ENCODE measurements around the gene C16orf92.

C16orf92 gene, protein sequence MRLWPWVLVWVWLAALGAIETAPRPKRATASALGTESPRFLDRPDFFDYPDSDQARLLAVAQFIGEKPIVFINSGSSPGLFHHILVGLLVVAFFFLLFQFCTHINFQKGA

GRCh38 chr16:30022887-30023286 is at the start of gene C16orf92:
Gene C16orf92 (plus strand): TSS chr16:30023198. CDS start chr16:30023341, 143 bp downstream.
- FAIRE-seq = no peak

GRCh38 chr16:29973384-29974246 is 49.4 kb upstream of the C16orf92 start, which contains the start of gene TAOK2:
Gene TAOK2 (plus strand): TSS chr16:29973868. CDS start chr16:29977773, 3,905 bp downstream.
- no peak for FAIRE-seq

- FAIRE-seq = no peak
Measured at GRCh38 chr16:29974291-29975133, 48.5 kb upstream of the C16orf92 start.

GRCh38 chr16:29975134-29975538 is 47.9 kb upstream of the C16orf92 start:
- FAIRE-seq = no peak

DNA sequence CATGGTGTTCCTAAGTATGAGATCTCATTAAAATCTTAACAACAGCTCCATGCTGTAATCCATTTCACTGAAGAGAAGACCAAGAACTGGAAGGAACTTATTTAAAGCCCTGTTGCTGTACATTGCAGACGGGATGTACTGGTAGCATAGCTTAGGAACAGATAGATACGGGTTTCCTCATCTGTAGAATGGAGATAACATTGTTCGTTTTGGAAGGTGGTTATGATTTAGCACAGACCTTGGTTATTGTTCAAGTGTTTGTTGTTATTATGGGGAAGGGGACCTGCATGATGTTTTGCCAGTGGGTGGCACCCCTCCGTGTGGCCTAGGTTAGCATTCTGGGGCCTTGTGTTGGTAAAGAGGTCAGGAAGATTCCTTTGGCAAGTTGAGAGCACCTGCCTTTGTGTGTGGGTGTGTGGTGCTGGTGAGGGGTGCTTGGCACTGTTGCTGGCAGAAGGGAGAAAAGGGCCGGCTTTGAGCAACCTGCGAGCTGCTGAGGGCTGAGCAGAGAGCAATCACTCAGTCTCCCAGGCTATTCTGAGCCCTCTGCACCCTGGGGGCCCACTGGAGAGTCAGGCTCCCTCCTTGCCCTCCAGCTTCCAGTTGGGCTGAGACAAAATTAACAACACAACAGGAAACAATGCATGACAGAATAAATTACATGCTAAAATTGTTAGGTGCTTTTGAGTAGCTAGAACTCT is 47.0 kb upstream of the C16orf92 start:
- FAIRE-seq = no peak

DNA sequence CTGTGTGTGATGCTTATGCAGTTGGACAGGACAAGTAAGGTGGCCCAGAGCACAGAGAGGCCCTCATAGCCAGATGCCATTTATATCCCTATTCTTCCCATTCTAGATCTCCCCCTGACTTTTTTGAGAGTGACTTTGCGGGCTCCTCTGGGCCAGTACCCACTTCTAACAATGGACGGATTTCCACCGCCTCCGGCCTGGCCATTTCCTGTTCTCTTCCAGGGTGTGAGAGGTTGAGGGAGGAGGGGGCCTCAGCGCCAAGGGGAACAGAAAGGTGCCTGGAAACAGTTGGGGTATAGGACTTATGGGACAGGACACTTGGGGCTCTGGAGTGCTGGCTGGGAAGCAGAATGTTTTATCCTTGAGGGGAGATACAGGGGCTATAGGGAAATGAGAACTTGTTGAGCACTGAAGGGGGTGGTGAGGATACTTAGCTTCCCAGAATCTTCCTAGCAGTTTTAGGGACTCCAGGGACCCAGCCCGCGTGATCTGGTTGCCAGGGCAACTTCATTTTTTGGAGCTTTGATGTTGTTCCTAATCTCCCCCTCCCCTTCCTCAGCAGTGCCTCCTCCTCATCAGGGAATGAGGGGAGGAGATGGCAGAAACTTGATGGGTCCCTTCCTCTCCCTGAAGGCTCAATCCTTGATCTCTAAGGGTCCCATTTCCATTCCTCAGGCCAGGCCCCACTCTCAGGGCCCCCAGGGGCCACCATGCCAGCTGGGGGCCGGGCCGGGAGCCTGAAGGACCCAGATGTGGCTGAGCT is 45.8 kb upstream of the C16orf92 start:
- no peak for FAIRE-seq

- FAIRE-seq = no peak
Measured at GRCh38 chr16:29978081-29978480, 44.9 kb upstream of the C16orf92 start.

DNA sequence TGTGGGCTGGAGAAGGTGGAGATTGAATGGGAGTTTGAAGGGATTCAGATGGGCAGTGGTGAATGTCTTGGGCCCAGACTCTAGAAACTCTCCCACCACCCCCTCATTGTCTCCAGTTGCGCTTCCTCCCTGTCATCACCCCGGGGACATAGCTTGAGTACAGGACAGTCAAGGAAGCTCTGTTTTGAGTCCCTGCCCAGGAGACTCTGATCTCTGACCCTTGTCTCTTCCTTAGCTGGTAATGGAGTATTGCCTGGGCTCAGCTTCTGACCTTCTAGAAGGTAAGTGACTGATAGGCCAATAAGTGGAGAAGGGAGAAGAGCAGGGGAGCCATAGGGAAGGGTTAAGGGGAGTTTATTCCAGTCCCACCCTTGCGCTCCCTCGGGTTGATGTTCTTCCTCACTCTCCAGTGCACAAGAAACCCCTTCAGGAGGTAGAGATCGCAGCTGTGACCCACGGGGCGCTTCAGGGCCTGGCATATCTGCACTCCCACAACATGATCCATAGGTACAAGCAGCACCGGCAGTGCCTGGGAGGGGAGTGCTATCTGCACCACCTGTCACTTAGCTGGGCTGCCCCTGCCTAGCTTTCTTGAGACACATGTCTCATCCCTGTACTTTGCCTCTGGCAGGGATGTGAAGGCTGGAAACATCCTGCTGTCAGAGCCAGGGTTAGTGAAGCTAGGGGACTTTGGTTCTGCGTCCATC is 44.3 kb upstream of the C16orf92 start:
- FAIRE-seq = no peak

DNA sequence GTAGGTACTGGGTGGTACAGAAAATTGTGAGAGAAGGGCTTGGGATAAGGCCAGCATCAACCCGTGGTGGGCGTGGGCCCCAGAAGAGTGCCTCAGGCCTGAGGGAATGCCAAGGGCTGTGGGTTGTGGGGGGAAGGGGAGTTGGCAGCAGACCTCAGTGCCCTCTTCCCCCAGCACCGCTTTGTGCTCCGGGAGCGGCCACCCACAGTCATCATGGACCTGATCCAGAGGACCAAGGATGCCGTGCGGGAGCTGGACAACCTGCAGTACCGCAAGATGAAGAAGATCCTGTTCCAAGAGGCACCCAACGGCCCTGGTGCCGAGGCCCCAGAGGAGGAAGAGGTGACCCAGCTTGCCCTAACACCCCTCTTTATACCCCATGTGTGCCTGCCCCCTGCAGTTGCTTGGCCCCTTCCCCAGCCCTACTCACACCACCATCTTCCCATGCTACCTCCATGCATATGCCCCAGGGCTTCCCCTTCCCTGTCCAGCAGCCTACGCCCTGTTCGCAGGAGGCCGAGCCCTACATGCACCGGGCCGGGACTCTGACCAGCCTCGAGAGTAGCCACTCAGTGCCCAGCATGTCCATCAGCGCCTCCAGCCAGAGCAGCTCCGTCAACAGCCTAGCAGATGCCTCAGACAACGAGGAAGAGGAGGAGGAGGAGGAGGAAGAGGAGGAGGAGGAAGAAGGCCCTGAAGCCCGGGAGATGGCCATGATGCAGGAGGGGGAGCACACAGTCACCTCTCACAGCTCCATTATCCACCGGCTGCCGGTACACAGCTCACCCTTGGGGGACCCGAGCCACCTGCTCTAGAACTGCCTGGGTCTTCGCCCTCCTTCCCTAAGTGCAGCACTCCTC is 40.2 kb upstream of the C16orf92 start:
- no peak for FAIRE-seq

DNA sequence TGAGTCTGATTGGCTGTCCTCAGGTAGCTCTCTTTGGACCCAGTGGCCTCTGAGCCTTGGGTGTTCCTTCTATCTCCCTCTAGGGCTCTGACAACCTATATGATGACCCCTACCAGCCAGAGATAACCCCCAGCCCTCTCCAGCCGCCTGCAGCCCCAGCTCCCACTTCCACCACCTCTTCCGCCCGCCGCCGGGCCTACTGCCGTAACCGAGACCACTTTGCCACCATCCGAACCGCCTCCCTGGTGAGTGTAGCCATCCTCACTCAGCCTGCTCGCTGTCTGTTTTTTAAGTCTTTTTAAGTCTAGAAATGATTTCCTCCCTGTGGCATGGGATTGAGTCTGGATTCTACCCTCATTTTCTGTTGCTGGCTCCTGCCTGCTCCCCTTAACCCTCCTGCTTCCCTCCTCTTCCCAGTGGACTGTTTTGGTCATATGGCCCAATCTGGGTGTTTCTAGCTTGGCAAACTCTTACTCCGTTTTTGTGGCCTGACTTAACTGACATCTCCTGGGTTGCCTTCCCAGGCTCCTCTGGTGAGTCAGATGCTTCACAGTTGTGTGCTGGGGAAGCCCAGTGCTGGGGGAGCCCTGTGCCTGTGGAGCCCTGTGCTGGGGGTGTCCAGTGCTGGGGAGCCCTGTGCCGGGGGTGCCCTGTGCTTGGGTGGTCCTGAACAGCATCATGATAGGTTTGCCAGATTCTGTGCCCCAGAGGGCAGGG is 39.4 kb upstream of the C16orf92 start:
- no peak for FAIRE-seq

GRCh38 chr16:29984137-29984763 is 38.7 kb upstream of the C16orf92 start:
- no peak for FAIRE-seq

DNA sequence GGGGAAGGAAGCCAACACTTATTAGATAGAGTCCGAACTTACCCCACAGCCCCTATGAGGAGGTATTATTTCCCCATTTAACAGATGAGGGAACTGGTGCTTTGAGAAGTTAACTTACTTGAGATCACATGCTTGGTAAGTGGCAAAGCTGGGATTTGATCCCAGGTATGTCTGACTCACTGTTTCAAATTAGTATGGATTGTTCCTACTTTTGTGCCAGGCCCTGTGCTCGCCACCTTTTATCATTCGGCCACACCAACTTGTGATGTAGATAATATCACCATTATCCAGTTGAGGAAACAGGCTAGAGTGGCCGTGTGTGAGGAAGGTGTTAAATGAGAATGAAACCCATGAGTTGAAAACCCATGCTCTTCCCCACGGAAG is 38.2 kb upstream of the C16orf92 start:
- FAIRE-seq = no peak

DNA sequence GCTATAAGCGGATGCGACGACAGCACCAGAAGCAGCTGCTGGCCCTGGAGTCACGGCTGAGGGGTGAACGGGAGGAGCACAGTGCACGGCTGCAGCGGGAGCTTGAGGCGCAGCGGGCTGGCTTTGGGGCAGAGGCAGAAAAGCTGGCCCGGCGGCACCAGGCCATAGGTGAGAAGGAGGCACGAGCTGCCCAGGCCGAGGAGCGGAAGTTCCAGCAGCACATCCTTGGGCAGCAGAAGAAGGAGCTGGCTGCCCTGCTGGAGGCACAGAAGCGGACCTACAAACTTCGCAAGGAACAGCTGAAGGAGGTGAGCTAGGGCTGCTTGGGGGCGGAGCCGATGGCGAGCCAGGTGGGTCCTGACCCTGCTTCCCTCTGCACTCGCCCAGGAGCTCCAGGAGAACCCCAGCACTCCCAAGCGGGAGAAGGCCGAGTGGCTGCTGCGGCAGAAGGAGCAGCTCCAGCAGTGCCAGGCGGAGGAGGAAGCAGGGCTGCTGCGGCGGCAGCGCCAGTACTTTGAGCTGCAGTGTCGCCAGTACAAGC is 37.7 kb upstream of the C16orf92 start:
- no peak for FAIRE-seq

DNA sequence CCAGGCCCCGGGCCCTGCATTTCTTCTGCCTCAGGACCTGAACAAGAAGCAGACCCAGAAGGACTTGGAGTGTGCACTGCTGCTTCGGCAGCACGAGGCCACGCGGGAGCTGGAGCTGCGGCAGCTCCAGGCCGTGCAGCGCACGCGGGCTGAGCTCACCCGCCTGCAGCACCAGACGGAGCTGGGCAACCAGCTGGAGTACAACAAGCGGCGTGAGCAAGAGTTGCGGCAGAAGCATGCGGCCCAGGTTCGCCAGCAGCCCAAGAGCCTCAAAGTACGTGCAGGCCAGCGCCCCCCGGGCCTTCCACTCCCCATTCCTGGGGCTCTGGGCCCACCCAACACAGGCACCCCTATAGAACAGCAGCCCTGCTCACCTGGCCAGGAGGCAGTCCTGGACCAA is 36.8 kb upstream of the C16orf92 start:
- no peak for FAIRE-seq

DNA sequence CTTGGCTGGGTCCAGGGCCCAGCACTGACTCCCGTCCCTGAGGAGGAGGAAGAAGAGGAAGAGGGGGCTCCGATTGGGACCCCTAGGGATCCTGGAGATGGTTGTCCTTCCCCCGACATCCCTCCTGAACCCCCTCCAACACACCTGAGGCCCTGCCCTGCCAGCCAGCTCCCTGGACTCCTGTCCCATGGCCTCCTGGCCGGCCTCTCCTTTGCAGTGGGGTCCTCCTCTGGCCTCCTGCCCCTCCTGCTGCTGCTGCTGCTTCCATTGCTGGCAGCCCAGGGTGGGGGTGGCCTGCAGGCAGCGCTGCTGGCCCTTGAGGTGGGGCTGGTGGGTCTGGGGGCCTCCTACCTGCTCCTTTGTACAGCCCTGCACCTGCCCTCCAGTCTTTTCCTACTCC is 36.1 kb upstream of the C16orf92 start:
- no peak for FAIRE-seq

DNA sequence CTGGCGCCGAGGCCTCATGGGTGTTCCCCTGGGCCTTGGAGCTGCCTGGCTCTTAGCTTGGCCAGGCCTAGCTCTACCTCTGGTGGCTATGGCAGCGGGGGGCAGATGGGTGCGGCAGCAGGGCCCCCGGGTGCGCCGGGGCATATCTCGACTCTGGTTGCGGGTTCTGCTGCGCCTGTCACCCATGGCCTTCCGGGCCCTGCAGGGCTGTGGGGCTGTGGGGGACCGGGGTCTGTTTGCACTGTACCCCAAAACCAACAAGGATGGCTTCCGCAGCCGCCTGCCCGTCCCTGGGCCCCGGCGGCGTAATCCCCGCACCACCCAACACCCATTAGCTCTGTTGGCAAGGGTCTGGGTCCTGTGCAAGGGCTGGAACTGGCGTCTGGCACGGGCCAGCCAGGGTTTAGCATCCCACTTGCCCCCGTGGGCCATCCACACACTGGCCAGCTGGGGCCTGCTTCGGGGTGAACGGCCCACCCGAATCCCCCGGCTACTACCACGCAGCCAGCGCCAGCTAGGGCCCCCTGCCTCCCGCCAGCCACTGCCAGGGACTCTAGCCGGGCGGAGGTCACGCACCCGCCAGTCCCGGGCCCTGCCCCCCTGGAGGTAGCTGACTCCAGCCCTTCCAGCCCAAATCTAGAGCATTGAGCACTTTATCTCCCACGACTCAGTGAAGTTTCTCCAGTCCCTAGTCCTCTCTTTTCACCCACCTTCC is 35.5 kb upstream of the C16orf92 start:
- no peak for FAIRE-seq

GRCh38 chr16:29988346-29989075 is 34.5 kb upstream of the C16orf92 start:
- FAIRE-seq = no peak
